ENCODE results near the gene CLSTN2. TPM values are rescaled to one million over a fixed set of nuclear protein-coding genes. Genes with fewer than 3 reads are reported as not detected.

Gene CLSTN2
- total RNA-seq, 1 donor from 2014 or later, result not detected

DNA sequence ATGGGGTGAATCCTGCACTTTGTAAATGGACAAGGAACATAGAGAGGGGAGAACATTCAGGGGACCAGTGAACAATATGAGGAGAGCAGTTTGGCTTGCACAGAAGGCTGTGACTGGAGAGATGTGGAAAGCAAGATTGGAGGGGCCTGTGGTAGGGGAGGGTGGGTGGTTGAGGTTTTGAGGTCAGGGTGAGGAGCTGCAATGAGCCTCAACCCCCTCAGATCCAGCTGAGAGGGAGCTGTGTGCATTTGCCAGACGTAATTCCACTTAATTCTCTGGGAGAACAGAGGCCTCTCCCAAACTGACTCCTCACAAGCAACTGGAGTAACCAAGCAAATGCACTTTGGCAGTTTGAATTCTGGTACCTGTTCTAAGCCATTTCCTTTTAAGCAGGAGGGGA is 489.7 kb downstream of the CLSTN2 start:
- DNase-seq, result no peak
- Mint-ChIP-seq H3K4me1 (no peaks in the 10 kb centered on the region), H3K9me3 (no peaks in the 10 kb centered on the region), H3K27ac (no peak overlapping the region), H3K27me3 (peaks cover 7% of the 10 kb centered on the region), H3K36me3 (ENCODE audit: low read depth) (no peaks in the 10 kb centered on the region), H3K4me3 (no peak overlapping the region)
- no peak for ATAC-seq (ENCODE audit: low read depth)
- intact Hi-C loops (cut with micrococcal nuclease), result no loop called here
- ChIA-PET CTCF (no interaction called here), POLR2A (no interaction called here)
- TF ChIP-seq, protein P1, sequence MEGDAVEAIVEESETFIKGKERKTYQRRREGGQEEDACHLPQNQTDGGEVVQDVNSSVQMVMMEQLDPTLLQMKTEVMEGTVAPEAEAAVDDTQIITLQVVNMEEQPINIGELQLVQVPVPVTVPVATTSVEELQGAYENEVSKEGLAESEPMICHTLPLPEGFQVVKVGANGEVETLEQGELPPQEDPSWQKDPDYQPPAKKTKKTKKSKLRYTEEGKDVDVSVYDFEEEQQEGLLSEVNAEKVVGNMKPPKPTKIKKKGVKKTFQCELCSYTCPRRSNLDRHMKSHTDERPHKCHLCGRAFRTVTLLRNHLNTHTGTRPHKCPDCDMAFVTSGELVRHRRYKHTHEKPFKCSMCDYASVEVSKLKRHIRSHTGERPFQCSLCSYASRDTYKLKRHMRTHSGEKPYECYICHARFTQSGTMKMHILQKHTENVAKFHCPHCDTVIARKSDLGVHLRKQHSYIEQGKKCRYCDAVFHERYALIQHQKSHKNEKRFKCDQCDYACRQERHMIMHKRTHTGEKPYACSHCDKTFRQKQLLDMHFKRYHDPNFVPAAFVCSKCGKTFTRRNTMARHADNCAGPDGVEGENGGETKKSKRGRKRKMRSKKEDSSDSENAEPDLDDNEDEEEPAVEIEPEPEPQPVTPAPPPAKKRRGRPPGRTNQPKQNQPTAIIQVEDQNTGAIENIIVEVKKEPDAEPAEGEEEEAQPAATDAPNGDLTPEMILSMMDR (IDR thresholded peaks at IDR 0.05), result no peak

GRCh38 chr3:140427786-140428185 is 492.8 kb downstream of the CLSTN2 start:
- H3K4me3 Mint-ChIP-seq, result no peak overlapping the region
- ChIA-PET CTCF (no interaction called here), POLR2A (no interaction called here)
- peaks cover 8% of the 10 kb centered on the region for H3K27me3 Mint-ChIP-seq
- intact Hi-C loops (cut with micrococcal nuclease), result no loop called here
- ATAC-seq (ENCODE audit: low read depth) (no peak), DNase-seq (no peak)
- TF ChIP-seq, protein P1 (IDR thresholded peaks at IDR 0.05), result no peak
- no peaks in the 10 kb centered on the region for H3K4me1 Mint-ChIP-seq
- no peak overlapping the region for H3K27ac Mint-ChIP-seq
- H3K36me3 Mint-ChIP-seq (ENCODE audit: low read depth), result no peaks in the 10 kb centered on the region
- no peaks in the 10 kb centered on the region for H3K9me3 Mint-ChIP-seq

DNA sequence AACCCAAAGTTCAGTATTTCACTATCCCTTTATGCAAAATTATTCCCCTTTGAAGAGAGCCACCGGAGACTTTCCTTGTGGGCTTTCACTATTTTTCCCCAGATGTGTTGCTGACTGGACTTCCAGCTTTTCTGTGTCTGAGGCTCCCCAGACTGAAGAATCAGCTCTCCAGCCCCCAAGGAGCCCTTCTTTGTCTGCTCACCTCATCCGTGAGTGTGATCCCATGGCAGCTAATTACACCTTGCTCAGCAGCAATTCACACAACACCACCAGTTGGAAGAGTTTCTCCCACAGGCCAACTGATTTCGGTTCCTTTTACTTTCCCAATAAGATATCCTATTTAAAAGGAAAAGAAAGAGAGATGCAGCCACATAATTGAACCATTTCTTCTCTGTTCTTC is 493.4 kb downstream of the CLSTN2 start:
- ChIA-PET CTCF (no interaction called here), POLR2A (no interaction called here)
- TF ChIP-seq, protein P1 (IDR thresholded peaks at IDR 0.05), result no peak
- no peaks in the 10 kb centered on the region for H3K4me1 Mint-ChIP-seq
- no peak overlapping the region for H3K27ac Mint-ChIP-seq
- DNase-seq (no peak), ATAC-seq (ENCODE audit: low read depth) (no peak)
- H3K9me3 Mint-ChIP-seq, result no peaks in the 10 kb centered on the region
- no peak overlapping the region for H3K4me3 Mint-ChIP-seq
- no peaks in the 10 kb centered on the region for H3K36me3 Mint-ChIP-seq (ENCODE audit: low read depth)
- H3K27me3 Mint-ChIP-seq, result peaks cover 8% of the 10 kb centered on the region
- intact Hi-C loops (cut with micrococcal nuclease), result no loop called here

DNA sequence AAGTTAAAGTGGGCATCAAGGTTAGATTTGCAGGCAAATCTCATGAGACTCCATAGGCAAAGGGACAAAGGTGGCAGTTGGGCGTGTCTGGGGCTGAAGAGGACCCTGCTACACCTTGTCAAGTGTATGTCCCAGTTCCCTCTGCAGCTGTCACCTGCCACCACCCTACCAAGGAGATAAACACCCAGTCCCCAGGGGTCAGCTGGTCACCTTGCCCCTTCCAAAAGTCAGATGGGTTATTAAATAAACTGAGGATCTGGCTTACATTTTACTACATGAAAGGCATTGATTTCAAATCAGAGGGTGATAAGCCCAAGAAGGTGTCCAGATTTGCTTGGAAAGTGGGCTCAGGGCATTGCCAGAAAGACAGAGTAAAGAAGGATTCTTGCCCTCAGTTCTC is 494.8 kb downstream of the CLSTN2 start:
- ChIA-PET POLR2A (no interaction called here), CTCF (no interaction called here)
- intact Hi-C loops (cut with micrococcal nuclease), result no loop called here
- no peaks in the 10 kb centered on the region for H3K36me3 Mint-ChIP-seq (ENCODE audit: low read depth)
- DNase-seq (no peak), ATAC-seq (ENCODE audit: low read depth) (no peak)
- H3K27ac Mint-ChIP-seq, result no peak overlapping the region
- no peak overlapping the region for H3K4me3 Mint-ChIP-seq
- TF ChIP-seq, protein P1 (IDR thresholded peaks at IDR 0.05), result no peak
- peaks cover 8% of the 10 kb centered on the region for H3K27me3 Mint-ChIP-seq
- no peaks in the 10 kb centered on the region for H3K4me1 Mint-ChIP-seq
- no peaks in the 10 kb centered on the region for H3K9me3 Mint-ChIP-seq

DNA sequence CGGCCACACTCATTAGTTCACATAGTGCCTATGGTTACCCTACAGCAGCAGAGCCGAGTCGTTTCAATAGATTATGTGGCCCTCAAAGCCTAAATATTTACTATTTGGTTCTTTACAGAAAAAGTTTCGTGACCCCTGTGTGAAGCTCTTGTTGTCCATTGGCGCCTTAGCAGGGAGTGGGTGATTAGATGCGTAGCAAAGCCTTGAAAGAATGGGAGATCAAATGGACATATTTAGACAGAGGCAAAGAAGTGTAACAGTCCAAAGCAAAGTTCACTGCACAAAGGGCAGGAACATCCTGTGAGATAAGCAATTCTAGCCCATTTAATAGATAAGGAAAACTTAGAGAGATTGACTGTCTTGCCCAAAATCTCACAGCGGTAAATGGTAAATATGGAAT is 495.5 kb downstream of the CLSTN2 start:
- H3K9me3 Mint-ChIP-seq, result no peaks in the 10 kb centered on the region
- H3K4me3 Mint-ChIP-seq, result no peak overlapping the region
- intact Hi-C loops (cut with micrococcal nuclease), result no loop called here
- DNase-seq (no peak), ATAC-seq (ENCODE audit: low read depth) (no peak)
- H3K4me1 Mint-ChIP-seq, result no peaks in the 10 kb centered on the region
- no peak overlapping the region for H3K27ac Mint-ChIP-seq
- H3K36me3 Mint-ChIP-seq (ENCODE audit: low read depth), result no peaks in the 10 kb centered on the region
- CTCF ChIA-PET, result no interaction called here
- H3K27me3 Mint-ChIP-seq, result peaks cover 8% of the 10 kb centered on the region
- TF ChIP-seq, protein P1 (IDR thresholded peaks at IDR 0.05), result no peak
- POLR2A ChIA-PET, result no interaction called here

Data from activated B cell treated with CpG ODN at 0.5 μM for 24 hours (primary cell).